Activated naive CD4-positive, alpha-beta T cell treated with anti-CD3 and anti-CD28 coated beads, Interleukin-2, amount 10 ng/mL, durations not matched to agents 7 days and 5 days (primary cell): ENCODE data around the gene TRIM2.

Experiments
- CTCF ChIA-PET: fragments of 350-600 bp; sonication (Branson Sonifier 250); formaldehyde crosslinking; loops from one replicate; lab custom pipeline; 2021; ENCODE audit warnings: antibody characterized with exemption; lab: Charles Lee
- DNase-seq: peaks from one replicate; pipeline ENCODE4 v3.0.0-alpha.2; 2020
- H3K27ac Mint-ChIP-seq: one replicate; pipeline ENCODE4 v1.8.0; 2021; ENCODE audit warnings: mild to moderate bottlenecking, moderate library complexity, mixed read lengths
- H3K27me3 Mint-ChIP-seq: one replicate; pipeline ENCODE4 v1.8.0; 2021; ENCODE audit warnings: mild to moderate bottlenecking, mixed read lengths
- H3K36me3 Mint-ChIP-seq: one replicate; pipeline ENCODE4 v1.8.0; 2021; ENCODE audit warnings: mixed read lengths
- H3K4me1 Mint-ChIP-seq: one replicate; pipeline ENCODE4 v1.8.0; 2021; ENCODE audit warnings: mixed read lengths
- H3K4me3 Mint-ChIP-seq: one replicate; pipeline ENCODE4 v1.8.0; 2021; ENCODE audit warnings: mild to moderate bottlenecking, moderate library complexity, mixed read lengths
- H3K9me3 Mint-ChIP-seq: one replicate; pipeline ENCODE4 v1.8.0; 2021; ENCODE audit warnings: mixed read lengths

TRIM2 gene

GRCh38 chr4:153296040-153296823, 92.0 kb downstream of the TRIM2 start:
- peaks cover 4% of the 10 kb centered on the region for H3K27me3 Mint-ChIP-seq
- H3K9me3 Mint-ChIP-seq, result peaks cover 6% of the 10 kb centered on the region
- DNase-seq, result no peak
- CTCF ChIA-PET, result no interaction called here
- no peaks in the 10 kb centered on the region for H3K36me3 Mint-ChIP-seq
- H3K4me1 Mint-ChIP-seq, result peaks cover 6% of the 10 kb centered on the region
- H3K4me3 Mint-ChIP-seq, result no peak overlapping the region
- H3K27ac Mint-ChIP-seq, result no peak overlapping the region

GRCh38 chr4:153297116-153297515, 92.9 kb downstream of the TRIM2 start:
- Mint-ChIP-seq H3K27ac (no peak overlapping the region), H3K9me3 (peaks cover 9% of the 10 kb centered on the region), H3K4me3 (no peak overlapping the region), H3K27me3 (peaks cover 4% of the 10 kb centered on the region), H3K36me3 (no peaks in the 10 kb centered on the region), H3K4me1 (peaks cover 6% of the 10 kb centered on the region)
- DNase-seq, result no peak
- CTCF ChIA-PET, result no interaction called here

- H3K4me1 Mint-ChIP-seq, result no peaks in the 10 kb centered on the region
- no peaks in the 10 kb centered on the region for H3K9me3 Mint-ChIP-seq
- H3K4me3 Mint-ChIP-seq, result no peak overlapping the region
- H3K27ac Mint-ChIP-seq, result no peak overlapping the region
- H3K27me3 Mint-ChIP-seq, result peaks cover 8% of the 10 kb centered on the region
- CTCF ChIA-PET, result interaction anchor here (0.7 kb wide), 1 partner anchor 168 kb away, joined by 4 read pairs; no protein-coding TSS in a partner anchor
- no peaks in the 10 kb centered on the region for H3K36me3 Mint-ChIP-seq
- no peak for DNase-seq
These were observed 106.5 kb downstream of the TRIM2 start for GRCh38 chr4:153310793-153311192.

- no peaks in the 10 kb centered on the region for H3K4me1 Mint-ChIP-seq
- CTCF ChIA-PET, result no interaction called here
- no peak for DNase-seq
- no peak overlapping the region for H3K4me3 Mint-ChIP-seq
- no peaks in the 10 kb centered on the region for H3K9me3 Mint-ChIP-seq
- no peaks in the 10 kb centered on the region for H3K36me3 Mint-ChIP-seq
- H3K27ac Mint-ChIP-seq, result no peak overlapping the region
- H3K27me3 Mint-ChIP-seq, result no peaks in the 10 kb centered on the region
These were observed 110.7 kb downstream of the TRIM2 start for GRCh38 chr4:153314915-153315314.

GRCh38 chr4:153318696-153319320, 114.6 kb downstream of the TRIM2 start:
- peaks cover 3% of the 10 kb centered on the region for H3K27me3 Mint-ChIP-seq
- DNase-seq, result peak; percentile 41
- no peak overlapping the region for H3K27ac Mint-ChIP-seq
- no peaks in the 10 kb centered on the region for H3K9me3 Mint-ChIP-seq
- H3K4me3 Mint-ChIP-seq, result no peak overlapping the region
- H3K4me1 Mint-ChIP-seq, result no peaks in the 10 kb centered on the region
- CTCF ChIA-PET, result interaction anchor here (0.7 to 2.3 kb wide), 12 partner anchors 12 to 235 kb away, joined by 3 to 13 read pairs (median 4); partner anchors contain the start of gene TRIM2
- H3K36me3 Mint-ChIP-seq, result no peaks in the 10 kb centered on the region

- Mint-ChIP-seq H3K27ac (no peak overlapping the region), H3K4me3 (no peak overlapping the region), H3K27me3 (peaks cover 8% of the 10 kb centered on the region), H3K4me1 (peaks cover 3% of the 10 kb centered on the region), H3K9me3 (no peaks in the 10 kb centered on the region), H3K36me3 (no peaks in the 10 kb centered on the region)
- CTCF ChIA-PET, result interaction anchor here (0.6 to 3.4 kb wide), 4 partner anchors 65 to 325 kb away, joined by 3 to 14 read pairs (median 3); no protein-coding TSS in a partner anchor
- DNase-seq, result no peak
These were observed 118.5 kb downstream of the TRIM2 start for GRCh38 chr4:153322791-153323190.

GRCh38 chr4:153324046-153324445, 119.8 kb downstream of the TRIM2 start:
- no peak for DNase-seq
- Mint-ChIP-seq H3K27ac (no peak overlapping the region), H3K4me1 (peaks cover 3% of the 10 kb centered on the region), H3K27me3 (peaks cover 8% of the 10 kb centered on the region), H3K36me3 (no peaks in the 10 kb centered on the region), H3K4me3 (no peak overlapping the region), H3K9me3 (no peaks in the 10 kb centered on the region)
- CTCF ChIA-PET, result interaction anchor here (3.4 kb wide), 1 partner anchor 181 kb away, joined by 14 read pairs; no protein-coding TSS in a partner anchor

GRCh38 chr4:153325558-153325957, 121.3 kb downstream of the TRIM2 start:
- DNase-seq, result no peak
- Mint-ChIP-seq H3K4me1 (peaks cover 3% of the 10 kb centered on the region), H3K9me3 (no peaks in the 10 kb centered on the region), H3K4me3 (no peak overlapping the region), H3K36me3 (no peaks in the 10 kb centered on the region), H3K27ac (no peak overlapping the region), H3K27me3 (peaks cover 12% of the 10 kb centered on the region)
- CTCF ChIA-PET, result interaction anchor here (1.2 kb wide), 1 partner anchor 182 kb away, joined by 3 read pairs; no protein-coding TSS in a partner anchor

GRCh38 chr4:153326513-153326912, 122.3 kb downstream of the TRIM2 start:
- no peaks in the 10 kb centered on the region for H3K36me3 Mint-ChIP-seq
- no peak for DNase-seq
- H3K27me3 Mint-ChIP-seq, result peaks cover 12% of the 10 kb centered on the region
- CTCF ChIA-PET, result interaction anchor here (0.7 kb wide), 1 partner anchor 184 kb away, joined by 3 read pairs; no protein-coding TSS in a partner anchor
- no peaks in the 10 kb centered on the region for H3K9me3 Mint-ChIP-seq
- peaks cover 3% of the 10 kb centered on the region for H3K4me1 Mint-ChIP-seq
- H3K4me3 Mint-ChIP-seq, result no peak overlapping the region
- H3K27ac Mint-ChIP-seq, result no peak overlapping the region

- no peaks in the 10 kb centered on the region for H3K36me3 Mint-ChIP-seq
- no peak overlapping the region for H3K4me3 Mint-ChIP-seq
- DNase-seq, result no peak
- H3K4me1 Mint-ChIP-seq, result peaks cover 3% of the 10 kb centered on the region
- CTCF ChIA-PET, result interaction anchor here (0.7 to 0.8 kb wide), 2 partner anchors 184 to 320 kb away, joined by 3 read pairs; no protein-coding TSS in a partner anchor
- H3K9me3 Mint-ChIP-seq, result no peaks in the 10 kb centered on the region
- no peak overlapping the region for H3K27ac Mint-ChIP-seq
- peaks cover 12% of the 10 kb centered on the region for H3K27me3 Mint-ChIP-seq
These were observed 123.0 kb downstream of the TRIM2 start for GRCh38 chr4:153327247-153327646.

- Mint-ChIP-seq H3K27ac (no peak overlapping the region), H3K4me1 (peaks cover 3% of the 10 kb centered on the region), H3K36me3 (no peaks in the 10 kb centered on the region), H3K27me3 (peaks cover 3% of the 10 kb centered on the region), H3K9me3 (no peaks in the 10 kb centered on the region), H3K4me3 (no peak overlapping the region)
- DNase-seq, result no peak
- CTCF ChIA-PET, result no interaction called here
These were observed 128.7 kb downstream of the TRIM2 start for GRCh38 chr4:153332936-153333335.

- H3K27me3 Mint-ChIP-seq, result peaks cover 3% of the 10 kb centered on the region
- CTCF ChIA-PET, result no interaction called here
- no peak overlapping the region for H3K27ac Mint-ChIP-seq
- H3K4me3 Mint-ChIP-seq, result no peak overlapping the region
- H3K9me3 Mint-ChIP-seq, result no peaks in the 10 kb centered on the region
- no peaks in the 10 kb centered on the region for H3K36me3 Mint-ChIP-seq
- H3K4me1 Mint-ChIP-seq, result peaks cover 3% of the 10 kb centered on the region
- DNase-seq, result no peak
These were observed 129.6 kb downstream of the TRIM2 start for GRCh38 chr4:153333874-153334273.

- Mint-ChIP-seq H3K4me3 (no peak overlapping the region), H3K36me3 (no peaks in the 10 kb centered on the region), H3K27me3 (peaks cover 11% of the 10 kb centered on the region), H3K27ac (no peak overlapping the region), H3K9me3 (no peaks in the 10 kb centered on the region), H3K4me1 (peaks cover 3% of the 10 kb centered on the region)
- CTCF ChIA-PET, result no interaction called here
- DNase-seq, result no peak
These were observed 131.4 kb downstream of the TRIM2 start for GRCh38 chr4:153335665-153336064.

- peaks cover 16% of the 10 kb centered on the region for H3K27me3 Mint-ChIP-seq
- H3K9me3 Mint-ChIP-seq, result no peaks in the 10 kb centered on the region
- no peaks in the 10 kb centered on the region for H3K36me3 Mint-ChIP-seq
- H3K4me3 Mint-ChIP-seq, result no peak overlapping the region
- H3K4me1 Mint-ChIP-seq, result peaks cover 13% of the 10 kb centered on the region
- no peak for DNase-seq
- no peak overlapping the region for H3K27ac Mint-ChIP-seq
- CTCF ChIA-PET, result interaction anchor here (1.0 to 1.2 kb wide), 2 partner anchors 95 to 306 kb away, joined by 4 read pairs; no protein-coding TSS in a partner anchor
These were observed 133.4 kb downstream of the TRIM2 start for GRCh38 chr4:153337686-153338085.
